H1 (cell line): ENCODE data around the gene FXR1. TPM values are rescaled to one million over a fixed set of nuclear protein-coding genes. Genes with fewer than 3 reads are reported as not detected.

ENCODE experiments used
- CTCF ChIA-PET: fragments of 300-600 bp; sonication (Branson Sonifier 250); formaldehyde crosslinking; loops from one replicate; lab custom pipeline; 2021; ENCODE audit not compliant: partially characterized antibody; lab: Charles Lee
- POLR2A ChIA-PET: fragments of 300-600 bp; sonication (Branson Sonifier 250); formaldehyde crosslinking; loops from one replicate; lab custom pipeline; 2021; ENCODE audit warnings: inconsistent platforms; ENCODE audit not compliant: partially characterized antibody; lab: Charles Lee
- DNase-seq, 2 experiments: peaks; one replicate each; pipeline versions ENCODE4 v3.0.0 to v3.0.0-alpha.2; 2010 to 2022; ENCODE audit warnings: low spot score in 2 of 2, low read depth in 1 of 2, mixed read lengths in 1 of 2
- FAIRE-seq: peaks from 2 replicates; lab custom pipeline; 2011; peaks lifted over from hg19 to GRCh38; lab: Jason Lieb, UNC
- H2AFZ ChIP-seq: 2 replicates; pipeline ENCODE4 v1.8.1; 2012; ENCODE audit warnings: low read length, inconsistent platforms
- H2AK5ac ChIP-seq: 2 replicates; pipeline ENCODE4 v1.6.1; 2013; ENCODE audit warnings: low read depth, low read length
- H2BK120ac ChIP-seq: replicated peaks from 2 replicates; pipeline ENCODE3; 2013; ENCODE audit warnings: low read depth, low read length, inconsistent platforms
- H2BK12ac ChIP-seq: 2 replicates; pipeline ENCODE4 v1.6.1; 2013; ENCODE audit warnings: low read depth, low read length
- H2BK15ac ChIP-seq: 2 replicates; pipeline ENCODE4 v1.6.1; 2013; ENCODE audit warnings: low read length
- H2BK20ac ChIP-seq: 2 replicates; pipeline ENCODE4 v1.6.1; 2013; ENCODE audit warnings: low read length
- H2BK5ac ChIP-seq: 2 replicates; pipeline ENCODE4 v1.6.1; 2013; ENCODE audit warnings: low read depth, low read length
- H3K14ac ChIP-seq: 2 replicates; pipeline ENCODE4 v1.6.1; 2013; ENCODE audit warnings: inconsistent platforms; ENCODE audit not compliant: insufficient read length
- H3K18ac ChIP-seq: 2 replicates; pipeline ENCODE4 v1.6.1; 2013; ENCODE audit warnings: low read length; ENCODE audit errors: extremely low read depth
- H3K23ac ChIP-seq: 2 replicates; pipeline ENCODE4 v1.6.1; 2013; ENCODE audit warnings: inconsistent platforms; ENCODE audit not compliant: insufficient read length
- H3K23me2 ChIP-seq: 2 replicates; pipeline ENCODE4 v1.6.1; 2013; ENCODE audit warnings: low read depth, low read length
- H3K27ac ChIP-seq: 2 replicates; pipeline ENCODE4 v1.6.1; 2011; ENCODE audit warnings: low read depth, low read length, inconsistent platforms
- H3K27me3 ChIP-seq, 4 experiments: replicated peaks in 1 of 4; 1 replicate in 1 of 4; 2 replicates in 3 of 4; pipeline versions ENCODE4 v1.6.1 to v1.8.1; 2011 to 2013; ENCODE audit warnings: low read length in 3 of 4, mild to moderate bottlenecking in 3 of 4, inconsistent platforms in 2 of 4, mixed read lengths in 2 of 4, moderate library complexity in 1 of 4; ENCODE audit not compliant: control insufficient read depth in 3 of 4, insufficient read depth in 3 of 4; ENCODE audit errors: extremely low read depth in 1 of 4
- H3K36me3 ChIP-seq, 4 experiments: 2 replicates each; pipeline versions ENCODE4 v1.6.1 to v1.8.1; 2011 to 2013; ENCODE audit warnings: mild to moderate bottlenecking in 4 of 4, low read length in 3 of 4, moderate library complexity in 2 of 4, control low read depth in 1 of 4, inconsistent platforms in 1 of 4; ENCODE audit not compliant: insufficient read depth in 4 of 4, control insufficient read depth in 2 of 4
- H3K4ac ChIP-seq: replicated peaks from 2 replicates; pipeline ENCODE3; 2013; ENCODE audit warnings: low read length, low read depth, mixed read lengths, inconsistent platforms; ENCODE audit not compliant: insufficient read length
- H3K4me1 ChIP-seq, 4 experiments: replicated peaks in 1 of 4; 1 replicate in 1 of 4; 2 replicates in 3 of 4; pipeline versions ENCODE4 v1.6.1 to v1.8.1; 2011 to 2013; ENCODE audit warnings: low read length in 3 of 4, inconsistent platforms in 2 of 4, mixed read lengths in 1 of 4; ENCODE audit not compliant: insufficient read depth in 4 of 4, control insufficient read depth in 3 of 4
- H3K4me2 ChIP-seq, 2 experiments: 2 replicates each; pipeline versions ENCODE4 v1.6.1 to v1.8.1; 2011 to 2013; ENCODE audit warnings: low read depth in 2 of 2, low read length in 2 of 2, control low read depth in 1 of 2, inconsistent platforms in 1 of 2, mild to moderate bottlenecking in 1 of 2; ENCODE audit not compliant: insufficient read depth in 1 of 2
- H3K4me3 ChIP-seq, 4 experiments: fragments of 200-600, 300-600 bp in 1 of 4; sonication (generic), shearing (Covaris generic), sonication (Bioruptor Twin) in 1 of 4; 2 replicates each; pipeline versions ENCODE4 v1.5.1 to v1.8.1; 2011 to 2016; ENCODE audit warnings: low read length in 4 of 4, low read depth in 3 of 4, control low read depth in 2 of 4, inconsistent platforms in 2 of 4, mild to moderate bottlenecking in 2 of 4, mixed read lengths in 1 of 4, moderate library complexity in 1 of 4; ENCODE audit not compliant: insufficient read depth in 2 of 4; ENCODE audit errors: extremely low read depth in 1 of 4
- H3K56ac ChIP-seq: replicated peaks from 2 replicates; pipeline ENCODE3; 2013; ENCODE audit warnings: low read depth, mild to moderate bottlenecking, mixed read lengths, low read length, inconsistent platforms; ENCODE audit not compliant: insufficient read length
- H3K79me1 ChIP-seq: 2 replicates; pipeline ENCODE4 v1.6.1; 2013; ENCODE audit warnings: low read depth, low read length, control low read depth
- H3K79me2 ChIP-seq, 2 experiments: 2 replicates each; pipeline versions ENCODE4 v1.6.1 to v1.8.1; 2012 to 2013; ENCODE audit warnings: low read length in 2 of 2, mild to moderate bottlenecking in 2 of 2, inconsistent platforms in 1 of 2; ENCODE audit not compliant: insufficient read depth in 2 of 2, control insufficient read depth in 1 of 2
- H3K9ac ChIP-seq, 4 experiments: replicated peaks in 1 of 4; 1 replicate in 1 of 4; 2 replicates in 3 of 4; pipeline versions ENCODE4 v1.6.1 to v1.8.1; 2011 to 2013; ENCODE audit warnings: low read depth in 3 of 4, low read length in 3 of 4, control low read depth in 2 of 4, mild to moderate bottlenecking in 2 of 4, moderate library complexity in 2 of 4, inconsistent platforms in 1 of 4; ENCODE audit errors: extremely low read depth in 1 of 4
- H3K9me3 ChIP-seq, 2 experiments: 2 replicates each; pipeline versions ENCODE4 v1.6.1 to v1.8.1; 2012 to 2013; ENCODE audit warnings: mild to moderate bottlenecking in 2 of 2, moderate library complexity in 2 of 2, control low read depth in 1 of 2, inconsistent platforms in 1 of 2, low read depth in 1 of 2, low read length in 1 of 2, mixed read lengths in 1 of 2; ENCODE audit not compliant: insufficient read depth in 2 of 2
- H4K20me1 ChIP-seq, 2 experiments: replicated peaks in 1 of 2; 2 replicates each; pipeline versions ENCODE3 to v1.8.1; 2011 to 2013; ENCODE audit warnings: inconsistent platforms in 2 of 2, low read length in 2 of 2, mild to moderate bottlenecking in 1 of 2; ENCODE audit not compliant: insufficient read depth in 2 of 2, control insufficient read depth in 1 of 2
- H4K5ac ChIP-seq: 2 replicates; pipeline ENCODE4 v1.6.1; 2013; ENCODE audit warnings: low read length, low read depth, mixed read lengths, inconsistent platforms; ENCODE audit not compliant: insufficient read length
- H4K8ac ChIP-seq: 2 replicates; pipeline ENCODE4 v1.8.0; 2013; ENCODE audit warnings: mild to moderate bottlenecking, moderate library complexity, low read length, inconsistent platforms; ENCODE audit not compliant: insufficient read depth; ENCODE audit errors: extremely low read depth
- H4K91ac ChIP-seq: replicated peaks from 2 replicates; pipeline ENCODE3; 2013; ENCODE audit warnings: low read length, mixed read lengths, inconsistent platforms; ENCODE audit not compliant: insufficient read length
- ASH2L ChIP-seq: fragments of 200-600, 300-600 bp; sonication (generic); IDR thresholded peaks from one replicate; pipeline ENCODE4 v1.7.1; 2017; ENCODE audit warnings: low read length
- ATF2 ChIP-seq: IDR thresholded peaks from 2 replicates; pipeline ENCODE4 v1.6.1; 2012; ENCODE audit warnings: low read length, inconsistent platforms
- BACH1 ChIP-seq: IDR thresholded peaks from 2 replicates; pipeline ENCODE4 v1.6.1; 2012; ENCODE audit warnings: low read length, improper control_type of control experiment
- CEBPB ChIP-seq: IDR thresholded peaks from 2 replicates; pipeline ENCODE4 v1.6.1; 2012; ENCODE audit warnings: low read depth, low read length
- CTBP2 ChIP-seq: IDR thresholded peaks from 2 replicates; pipeline ENCODE4 v1.7.0; 2011; ENCODE audit warnings: borderline replicate concordance, mild to moderate bottlenecking, moderate library complexity, mixed read lengths, low read length; ENCODE audit not compliant: insufficient read depth, insufficient read length
- EZH2 ChIP-seq: fragments of 200-600 bp; sonication (generic); IDR thresholded peaks from 2 replicates; pipeline ENCODE4 v1.7.1; 2012; ENCODE audit warnings: low read depth, mild to moderate bottlenecking, moderate library complexity, low read length, inconsistent platforms; ENCODE audit not compliant: severe bottlenecking
- NANOG ChIP-seq: IDR thresholded peaks from 2 replicates; pipeline ENCODE4 v1.6.1; 2011; ENCODE audit warnings: low read length, low read depth, mild to moderate bottlenecking, inconsistent platforms; ENCODE audit not compliant: insufficient read depth, poor library complexity, severe bottlenecking
- POLR2A ChIP-seq, 2 experiments: IDR thresholded peaks; 1 replicate in 1 of 2; 2 replicates in 1 of 2; pipeline ENCODE4 v1.6.1; 2011; ENCODE audit warnings: low read depth in 2 of 2, low read length in 2 of 2, mild to moderate bottlenecking in 2 of 2; ENCODE audit errors: control extremely low read depth in 1 of 2
- RBBP5 ChIP-seq: IDR thresholded peaks from 2 replicates; pipeline ENCODE4 v1.7.1; 2012; ENCODE audit warnings: low read depth, mild to moderate bottlenecking, inconsistent platforms, low read length, moderate library complexity, borderline replicate concordance
- SP2 ChIP-seq: IDR thresholded peaks from 2 replicates; pipeline ENCODE4 v1.6.1; 2012; ENCODE audit warnings: mild to moderate bottlenecking, low read length, inconsistent platforms
- SRF ChIP-seq: IDR thresholded peaks from 2 replicates; pipeline ENCODE4 v1.6.1; 2011; ENCODE audit warnings: mild to moderate bottlenecking, low read depth, low read length, moderate library complexity
- WGBS, 2 experiments: shearing (Covaris generic) in 1 of 2; methylation state at CpG; one replicate each; pipeline versions ENCODE4 v1.1.6 to v1.1.7; 2013 to 2015; ENCODE audit warnings: low lambda C conversion rate in 2 of 2, mixed read lengths in 2 of 2, inconsistent platforms in 1 of 2, low coverage in 1 of 2, missing lambda C conversion rate in 1 of 2; ENCODE audit not compliant: insufficient replicate concordance in 2 of 2, insufficient coverage in 1 of 2, insufficient read length in 1 of 2; ENCODE audit errors: extremely low coverage in 1 of 2, missing lambda C conversion rate in 1 of 2; 5-methylcytosine and 5-hydroxymethylcytosine counted together
- polyA plus RNA-seq, 7 experiments: library from polyadenylated mRNA; depleted of rRNA in 3 of 7; stranded (reverse) in 5 of 7; unstranded in 2 of 7; fragments of >200 nt in 5 of 7; fragments of 200-250 nt in 2 of 7; gene quantifications; 1 replicate in 5 of 7; 2 replicates in 1 of 7; 4 replicates in 1 of 7; pipeline versions ENCODE4 v1.2.1 to v1.2.3, GENCODE V29; 2011 to 2013; ENCODE audit warnings: missing spikeins in 2 of 7, mixed read lengths in 2 of 7
- total RNA-seq: library from RNA; stranded (reverse); fragmentation: NEBNext Ultra II Directional; extraction: Animal tissue kit (Norgen Biotek cat#: 25700); gene quantifications from 2 replicates; pipeline ENCODE4 v1.2.1, GENCODE V29; 2021
- TF ChIP-seq, protein P1 (sequence below): IDR thresholded peaks from 2 replicates; pipeline ENCODE4 v1.6.1; 2011; ENCODE audit warnings: low read depth, mild to moderate bottlenecking, low read length; ENCODE audit not compliant: insufficient read depth

FXR1 gene
- total and polyA plus RNA-seq, 2 of the 8 experiments (the other 6 are each of a cell fraction or from before 2014, with no cell fraction given), result 108 to 283 TPM

- DNase-seq (no peak), FAIRE-seq (no peak)
- Histone ChIP-seq H2BK120ac (no peak overlapping the region), H3K4ac (no peak overlapping the region), H2BK5ac (no peak overlapping the region), H3K9me3 (no peaks in the 10 kb centered on the region), H3K14ac (no peak overlapping the region), H4K91ac (no peak overlapping the region), H3K4me2 (no peak overlapping the region), H3K27me3 (no peaks in the 10 kb centered on the region), H3K79me2 (no peaks in the 10 kb centered on the region), H3K79me1 (no peaks in the 10 kb centered on the region), H2BK20ac (no peak overlapping the region), H3K4me1 (no peaks in the 10 kb centered on the region), H3K23me2 (no peaks in the 10 kb centered on the region; the same call in 1 of the 2 replicates), H3K27ac (no peak overlapping the region; the same call in 1 of the 2 replicates), H4K20me1 (no peaks in the 10 kb centered on the region), H3K18ac (no peak overlapping the region), H3K4me3 (no peak overlapping the region), H2BK12ac (no peak overlapping the region), H3K56ac (no peak overlapping the region), H3K23ac (no peak overlapping the region), H3K9ac (no peak overlapping the region), H2AFZ (no peak overlapping the region), H3K36me3 (no peaks in the 10 kb centered on the region), H2BK15ac (no peak overlapping the region), H4K8ac (no peak overlapping the region), H4K5ac (no peak overlapping the region), H2AK5ac (no peak overlapping the region)
- POLR2A ChIA-PET, result interaction anchor here (1.0 kb wide), 1 partner anchor 84 kb away, joined by 3 read pairs; the partner anchor contains the start of gene FXR1
- 84% methylated on average over 2 of the region's 2 CpGs; no CpG with 5 or more reads in 1 of the 2 experiments for WGBS, 2 experiments
- CTCF ChIA-PET, result interaction anchor here (0.6 kb wide), 1 partner anchor 283 kb away, joined by 3 read pairs; no protein-coding TSS in a partner anchor
- TF ChIP-seq BACH1 (no peak), SRF (no peak), ATF2 (no peak), POLR2A (IDR thresholded peaks at IDR 0.05; ENCODE audit: control extremely low read depth in 1 of 2, low read depth in 2 of 2, low read length in 2 of 2) (no peak), EZH2 (no peak), SP2 (no peak), NANOG (no peak), RBBP5 (no peak), CEBPB (no peak), ASH2L (no peak), CTBP2 (no peak)
- TF ChIP-seq, protein P1, sequence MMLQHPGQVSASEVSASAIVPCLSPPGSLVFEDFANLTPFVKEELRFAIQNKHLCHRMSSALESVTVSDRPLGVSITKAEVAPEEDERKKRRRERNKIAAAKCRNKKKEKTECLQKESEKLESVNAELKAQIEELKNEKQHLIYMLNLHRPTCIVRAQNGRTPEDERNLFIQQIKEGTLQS, result no peak
Measured at GRCh38 chr3:180996415-180996932, 84.0 kb downstream of the FXR1 start.
